HG03469 (cell line): ENCODE measurements around the gene ERCC6.
A peak's percentile ranks its signal among the peaks of the same experiment; 100 is the strongest.

Source experiments
- ATAC-seq: cut with Tn5 transposase; IDR thresholded peaks from one replicate; pipeline ENCODE4 v1.9.1; 2021; ENCODE audit warnings: mild to moderate bottlenecking, moderate library complexity, moderate number of reproducible peaks; ENCODE audit not compliant: unreplicated experiment

Gene ERCC6

DNA sequence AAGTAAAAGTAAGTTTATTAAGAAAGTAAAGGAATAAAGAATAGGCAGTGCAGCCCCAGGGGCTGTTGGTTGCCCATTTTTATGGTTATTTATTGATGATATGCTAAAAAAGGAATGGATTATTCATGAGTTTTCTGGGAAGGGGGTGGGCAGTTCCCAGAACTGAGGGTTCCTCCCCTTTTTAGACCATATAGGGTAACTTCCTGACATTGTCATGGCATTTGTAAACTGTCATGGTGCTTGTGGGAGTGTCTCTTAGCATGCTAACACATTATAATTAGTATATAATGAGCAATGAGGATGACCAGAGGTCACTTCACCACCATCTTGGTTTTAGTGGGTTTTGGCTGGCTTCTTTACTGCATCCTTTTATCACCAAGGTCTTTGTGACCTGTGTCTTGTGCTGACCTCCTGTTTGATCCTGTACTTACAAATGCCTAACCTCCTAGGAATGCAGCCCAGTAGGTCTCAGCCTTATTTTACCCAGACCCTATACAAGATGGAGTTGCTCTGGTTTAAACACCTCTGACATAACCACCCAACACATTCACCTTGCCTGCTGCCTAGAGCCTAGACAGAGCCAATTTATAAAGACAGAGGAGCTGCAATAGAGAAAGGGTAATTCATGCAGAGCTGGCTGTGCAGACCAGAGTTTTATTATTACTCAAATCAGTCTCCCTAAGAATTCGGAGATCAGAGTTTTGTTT, 10.9 kb upstream of the ERCC6 start:
- ATAC-seq = no peak

- ATAC-seq = no peak
Measured at GRCh38 chr10:49543604-49544003, 4.7 kb upstream of the ERCC6 start.

GRCh38 chr10:49542353-49542752, 3.4 kb upstream of the ERCC6 start:
- ATAC-seq = no peak

GRCh38 chr10:49541762-49542161, 2.8 kb upstream of the ERCC6 start:
- no peak for ATAC-seq

DNA sequence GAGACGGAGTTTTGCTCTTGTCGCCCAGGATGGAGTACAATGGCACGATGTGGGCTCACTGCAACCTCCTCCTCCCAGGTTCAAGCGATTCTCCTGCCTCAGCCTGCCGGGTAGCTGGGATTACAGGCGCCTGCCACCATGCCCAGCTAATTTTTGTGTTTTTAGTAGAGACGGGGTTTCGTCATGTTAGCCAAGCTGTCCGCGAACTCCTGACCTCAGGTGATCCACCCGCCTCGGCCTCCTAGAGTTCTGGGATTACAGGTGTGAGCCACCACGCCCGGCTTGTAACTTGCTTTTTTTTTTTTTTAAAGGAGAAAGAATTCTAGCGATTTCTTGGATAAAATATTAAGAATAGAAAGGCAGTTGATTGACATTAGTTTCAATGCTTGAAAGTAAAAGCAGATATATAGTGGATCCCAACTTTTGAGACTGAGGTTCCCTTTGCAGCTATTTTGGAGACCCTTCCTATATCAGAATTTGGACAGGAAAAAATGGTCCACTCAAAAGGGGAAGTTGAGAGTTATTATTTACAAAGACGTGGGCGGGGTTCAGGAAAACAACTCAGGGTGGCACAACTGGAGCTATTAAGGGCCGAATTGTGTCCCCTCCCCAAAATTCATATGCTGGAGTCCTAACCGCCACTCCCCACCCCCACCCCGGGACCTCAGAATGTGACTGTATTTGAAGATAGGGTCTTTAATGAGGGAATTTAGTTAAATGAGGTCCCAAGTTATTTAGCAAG, 1.3 kb upstream of the ERCC6 start:
- no peak for ATAC-seq

DNA sequence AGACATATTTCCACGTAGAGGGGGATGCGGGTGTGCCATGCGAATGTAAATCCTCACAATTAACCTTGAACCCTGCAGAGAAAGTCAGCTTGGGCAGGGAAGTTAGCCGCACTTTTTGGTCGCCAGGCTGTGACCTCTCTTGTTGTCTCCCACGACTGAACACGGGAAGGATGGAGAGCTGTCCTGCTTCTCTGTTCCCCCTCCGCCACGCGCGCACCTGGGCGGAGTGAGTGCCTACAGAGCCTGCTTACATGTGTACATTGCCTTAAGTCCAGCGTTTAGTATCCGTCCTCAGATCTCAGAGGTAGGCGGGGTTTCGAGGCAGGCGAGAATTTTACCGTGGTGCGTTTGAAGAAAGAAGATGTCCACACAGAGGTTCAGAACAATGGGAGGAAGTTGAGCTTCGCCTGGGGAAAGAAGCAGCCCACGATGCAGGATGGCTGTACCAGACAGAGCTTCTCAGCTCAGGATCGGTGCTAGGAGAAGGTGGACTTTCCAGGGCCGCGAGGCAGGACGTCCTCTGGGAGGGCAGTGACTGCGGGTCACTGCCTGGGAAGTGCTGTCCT, 482 bp upstream of the ERCC6 start:
- ATAC-seq = no peak

GRCh38 chr10:49534670-49535381, 4.1 kb downstream of the ERCC6 start:
- peak; percentile 62 for ATAC-seq

- no peak for ATAC-seq
Measured at GRCh38 chr10:49532461-49532860, 6.5 kb downstream of the ERCC6 start.

GRCh38 chr10:49528977-49529506, 9.9 kb downstream of the ERCC6 start:
- ATAC-seq = no peak

- no peak for ATAC-seq
Measured at GRCh38 chr10:49527850-49528249, 11.1 kb downstream of the ERCC6 start.

GRCh38 chr10:49527061-49527460, 11.9 kb downstream of the ERCC6 start:
- ATAC-seq = no peak

- no peak for ATAC-seq
Measured at GRCh38 chr10:49526619-49527018, 12.3 kb downstream of the ERCC6 start.

GRCh38 chr10:49524496-49524895, 14.4 kb downstream of the ERCC6 start:
- ATAC-seq = no peak

DNA sequence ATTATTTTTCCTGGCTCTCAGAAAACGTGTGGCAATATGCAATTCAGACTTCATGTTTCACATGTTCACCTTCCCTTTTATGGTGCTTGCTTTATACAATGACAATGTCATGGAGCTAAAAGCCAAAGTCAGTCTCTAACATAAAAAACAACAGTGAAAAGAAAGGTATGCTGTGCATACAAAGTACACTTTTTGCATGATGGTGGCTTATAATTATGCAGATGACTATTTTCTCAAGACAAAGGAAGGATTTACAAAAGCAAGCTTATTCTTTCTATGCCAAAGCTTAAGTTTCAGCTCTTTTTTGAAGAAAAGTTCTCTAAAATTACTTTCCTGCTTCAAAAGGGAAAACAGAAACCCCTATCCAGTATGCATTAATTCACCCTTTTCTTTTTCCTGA, 15.6 kb downstream of the ERCC6 start:
- no peak for ATAC-seq

DNA sequence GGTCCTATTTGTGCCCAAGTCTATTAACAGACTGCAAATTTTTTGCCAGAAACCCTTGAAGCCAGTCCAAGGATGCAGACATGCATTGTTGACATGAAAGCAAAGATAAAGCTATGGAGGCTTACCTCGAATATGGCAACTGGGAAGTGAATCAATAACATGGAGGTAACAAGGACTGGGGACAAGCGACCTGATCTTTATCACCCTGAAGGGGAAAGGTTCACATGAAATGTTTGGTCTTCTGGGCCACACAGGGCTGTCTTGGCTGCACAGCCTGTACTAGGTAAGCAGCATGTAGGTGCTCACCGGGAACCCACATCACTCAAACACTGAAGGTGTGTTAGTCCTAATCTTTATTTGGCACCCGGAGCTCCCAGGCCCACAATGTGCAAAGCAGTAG, 17.9 kb downstream of the ERCC6 start:
- no peak for ATAC-seq

DNA sequence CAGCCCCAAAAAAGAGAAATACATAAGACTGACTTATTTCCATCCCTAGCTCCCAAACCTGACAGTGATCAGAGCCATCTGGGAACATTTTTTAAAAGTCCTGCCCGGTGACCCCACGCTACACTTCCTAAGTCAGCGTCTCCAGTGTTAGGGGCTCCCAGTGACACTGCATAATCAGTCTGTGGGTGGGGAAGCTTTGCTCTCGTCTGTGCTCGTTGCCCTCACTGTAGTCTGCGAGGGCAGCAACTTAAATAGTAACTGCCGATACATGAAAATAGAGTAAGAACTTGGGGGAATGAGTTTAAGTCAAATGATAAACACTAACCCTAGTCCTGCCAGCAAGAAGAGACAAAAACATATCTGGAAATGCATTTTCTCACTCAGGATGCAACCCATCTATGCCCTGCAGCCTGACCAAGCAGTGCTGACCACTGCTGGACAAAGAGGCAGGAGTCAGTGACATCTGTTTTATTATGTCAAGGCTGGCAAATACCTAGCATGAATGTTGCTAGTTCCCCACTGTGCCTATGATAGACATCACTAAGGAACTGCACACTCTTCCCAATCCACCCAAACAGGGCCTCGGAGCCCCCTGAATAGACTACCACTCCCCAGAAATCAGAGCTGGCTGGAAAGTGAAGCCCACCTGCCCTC, 18.7 kb downstream of the ERCC6 start:
- ATAC-seq = no peak

DNA sequence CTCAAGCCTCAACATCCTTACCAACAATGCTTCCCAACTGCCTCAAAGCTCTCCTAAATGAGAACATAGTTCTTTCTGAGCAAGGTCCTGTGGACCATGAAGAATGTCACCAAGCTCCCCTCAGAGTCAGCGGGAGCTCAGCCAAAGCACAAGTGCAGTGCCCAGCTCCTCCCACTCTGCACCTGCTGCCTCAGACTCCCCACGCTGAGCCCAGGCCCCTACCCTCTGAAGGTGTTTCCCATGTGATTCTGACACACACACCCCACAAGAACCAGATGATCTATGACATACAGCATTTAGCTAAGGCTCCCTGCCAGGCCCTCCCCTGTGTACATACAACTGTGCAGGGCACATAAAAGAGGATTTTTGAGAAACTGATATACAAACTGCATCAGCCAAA, 19.2 kb downstream of the ERCC6 start:
- no peak for ATAC-seq

DNA sequence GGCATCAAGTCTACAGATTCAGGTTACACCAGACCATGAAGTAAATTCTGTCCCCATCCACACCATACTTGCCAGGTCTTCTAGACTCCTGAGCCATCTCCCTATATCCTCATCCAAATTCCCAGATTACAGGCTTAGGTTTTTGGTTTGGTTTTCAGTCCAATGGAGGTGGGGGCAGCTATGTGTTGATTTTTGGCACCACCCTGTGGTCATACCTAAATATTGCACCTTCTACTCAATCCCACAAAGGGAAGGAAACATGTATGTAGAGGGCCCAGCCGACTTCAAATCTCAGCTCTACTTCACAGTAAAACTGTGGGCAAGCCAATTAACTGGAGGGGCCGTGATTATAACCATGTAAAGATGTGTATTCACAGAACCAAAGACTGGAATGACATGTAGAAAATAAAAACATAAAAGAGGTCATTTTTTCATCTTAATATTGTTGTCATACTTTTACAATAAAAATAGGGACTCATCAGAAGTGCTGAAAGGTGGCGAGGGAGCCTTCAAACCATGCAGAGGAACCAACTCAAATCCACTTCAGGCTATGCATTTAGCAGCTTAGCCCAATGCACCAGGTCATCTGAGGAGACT, 19.8 kb downstream of the ERCC6 start:
- no peak for ATAC-seq

- ATAC-seq = no peak
Measured at GRCh38 chr10:49518566-49518965, 20.4 kb downstream of the ERCC6 start.

GRCh38 chr10:49516216-49516970, 22.5 kb downstream of the ERCC6 start:
- no peak for ATAC-seq
